SK-N-SH treated with all-trans-retinoic acid at 6 μM for 48 hours (cell line): Measurements from ENCODE around the gene CLSTN2.

ENCODE experiments used
- ARNTL ChIP-seq: fragments of 450-650 bp; formaldehyde crosslinking; IDR thresholded peaks from 2 replicates; pipeline ENCODE4 v1.5.0; 2020; ENCODE audit warnings: low read depth, mild to moderate bottlenecking, moderate library complexity, borderline replicate concordance
- BACH2 ChIP-seq: fragments of 250-450 bp; sonication (Bioruptor Pico); IDR thresholded peaks from 2 replicates; pipeline ENCODE4 v1.9.0; 2021; ENCODE audit warnings: mild to moderate bottlenecking, borderline replicate concordance
- CREB5 ChIP-seq: fragments of 250-450 bp; sonication (Bioruptor Pico); IDR thresholded peaks from 2 replicates; pipeline ENCODE4 v1.5.1; 2020; ENCODE audit warnings: low read depth, mild to moderate bottlenecking, moderate library complexity
- ISL1 ChIP-seq: fragments of 250-450 bp; sonication (Bioruptor Pico); IDR thresholded peaks from 2 replicates; pipeline ENCODE4 v2.1.2; 2022; ENCODE audit warnings: mild to moderate bottlenecking, moderate library complexity
- PATZ1 ChIP-seq: fragments of 250-450 bp; sonication (Bioruptor Pico); IDR thresholded peaks from 2 replicates; pipeline ENCODE4 v1.8.0; 2020; ENCODE audit warnings: mild to moderate bottlenecking, moderate library complexity, borderline replicate concordance
- POU6F1 ChIP-seq: fragments of 250-450 bp; sonication (Bioruptor Pico); IDR thresholded peaks from 2 replicates; pipeline ENCODE4 v1.8.0; 2021; ENCODE audit warnings: low read depth, mild to moderate bottlenecking, moderate library complexity, borderline replicate concordance
- PPARA ChIP-seq: fragments of 250-450 bp; sonication (Bioruptor Pico); IDR thresholded peaks from 2 replicates; pipeline ENCODE4 v1.5.0; 2020; ENCODE audit warnings: mild to moderate bottlenecking, borderline replicate concordance
- SNAI2 ChIP-seq: fragments of 250-450 bp; sonication (Bioruptor Pico); IDR thresholded peaks from 2 replicates; pipeline ENCODE4 v1.5.0; 2020; ENCODE audit warnings: mild to moderate bottlenecking, moderate library complexity
- TCF4 ChIP-seq: fragments of 250-450 bp; sonication (Bioruptor Pico); IDR thresholded peaks from 2 replicates; pipeline ENCODE4 v1.8.0; 2021; ENCODE audit warnings: mild to moderate bottlenecking, moderate library complexity, borderline replicate concordance
- TSHZ2 ChIP-seq: fragments of 250-450 bp; sonication (Bioruptor Pico); IDR thresholded peaks from 2 replicates; pipeline ENCODE4 v1.5.0; 2020; ENCODE audit warnings: mild to moderate bottlenecking, moderate library complexity
- ZFP3 ChIP-seq: fragments of 250-450 bp; sonication (Bioruptor Pico); IDR thresholded peaks from 2 replicates; pipeline ENCODE4 v1.5.0; 2020; ENCODE audit warnings: mild to moderate bottlenecking, moderate library complexity
- ZFP30 ChIP-seq: fragments of 450-650 bp; formaldehyde crosslinking; IDR thresholded peaks from 2 replicates; pipeline ENCODE4 v1.5.0; 2022; ENCODE audit warnings: mild to moderate bottlenecking, moderate library complexity
- ZNF565 ChIP-seq: fragments of 450-650 bp; formaldehyde crosslinking; conservative IDR thresholded peaks from 2 replicates; pipeline ENCODE4 v1.5.0; 2020; ENCODE audit warnings: low read depth, mild to moderate bottlenecking, moderate library complexity
- ZNF70 ChIP-seq: fragments of 450-650 bp; formaldehyde crosslinking; IDR thresholded peaks from 2 replicates; pipeline ENCODE4 v1.5.0; 2020; ENCODE audit warnings: mild to moderate bottlenecking, moderate library complexity

- TF ChIP-seq SNAI2 (CRISPR knock-in tag) (no peak), PATZ1 (CRISPR knock-in tag) (no peak), ZFP3 (no peak), ARNTL (no peak), TSHZ2 (CRISPR knock-in tag) (no peak), ZNF70 (no peak), ZFP30 (CRISPR knock-in tag) (no peak), CREB5 (CRISPR knock-in tag) (no peak), BACH2 (CRISPR knock-in tag) (no peak), ISL1 (CRISPR knock-in tag) (no peak), ZNF565 (CRISPR knock-in tag) (no peak), TCF4 (CRISPR knock-in tag) (no peak), POU6F1 (CRISPR knock-in tag) (no peak), PPARA (CRISPR knock-in tag) (no peak)
Observed at GRCh38 chr3:140573011-140573410, 638.0 kb downstream of the CLSTN2 start.
